Measurements from ENCODE around the gene FBXL14.
A peak's percentile ranks its signal among the peaks of the same experiment; 100 is the strongest.

Gene FBXL14

GRCh38 chr12:1630827-1631591 is 36.6 kb upstream of the FBXL14 start:
- DNase-seq (ENCODE audit: insufficient read length, low spot score), result no peak
- no peak for TF ChIP-seq POLR2A (IDR thresholded peaks at IDR 0.05; ENCODE audit: low read depth, low read length)
- no peak for FAIRE-seq

- no peak for FAIRE-seq
- TF ChIP-seq POLR2A (IDR thresholded peaks at IDR 0.05; ENCODE audit: low read depth, low read length), result no peak
- no peak for DNase-seq (ENCODE audit: insufficient read length, low spot score)
Observed at GRCh38 chr12:1630133-1630826, 35.9 kb upstream of the FBXL14 start.

DNA sequence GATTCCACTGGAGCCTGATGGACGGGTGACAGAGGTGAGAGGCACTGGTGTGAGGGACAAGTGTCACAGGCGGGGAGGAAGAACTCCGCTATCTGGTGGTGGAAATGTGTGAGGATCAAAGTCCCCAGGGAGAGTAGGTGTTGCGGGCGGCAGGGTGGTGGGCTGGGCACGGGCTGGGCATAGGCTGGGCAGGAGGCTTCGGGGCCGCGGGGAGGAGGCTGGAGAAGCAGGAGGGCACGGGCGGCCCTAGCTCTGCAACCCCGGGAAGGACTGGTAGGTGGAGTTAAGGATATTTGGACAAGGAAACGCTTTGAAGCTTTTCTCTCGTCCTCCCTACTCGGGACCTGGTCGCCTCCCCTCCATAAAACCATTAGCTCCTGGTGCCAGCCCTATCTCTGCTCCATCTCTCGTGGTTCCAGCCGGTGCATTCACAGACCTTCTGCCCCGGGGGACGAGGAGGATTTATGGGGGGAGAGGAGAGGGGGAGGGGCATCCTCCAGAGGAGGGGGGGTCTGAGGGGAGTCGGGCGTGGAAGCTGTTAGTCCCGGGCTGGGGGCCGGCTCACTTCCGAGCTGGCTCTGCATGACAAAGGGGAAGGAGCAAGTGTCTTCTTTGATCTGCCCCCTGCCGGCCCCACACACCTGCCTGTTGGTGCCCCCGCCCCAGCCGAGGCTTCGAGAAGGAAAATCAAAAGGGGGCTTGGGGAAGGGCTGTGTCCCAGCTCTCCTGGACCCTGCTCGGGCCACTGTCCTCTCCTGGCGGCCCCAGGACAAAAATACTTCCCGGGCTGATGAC is 35.2 kb upstream of the FBXL14 start:
- DNase-seq (ENCODE audit: insufficient read length, low spot score), result no peak
- no peak for FAIRE-seq
- TF ChIP-seq POLR2A (IDR thresholded peaks at IDR 0.05; ENCODE audit: low read depth, low read length), result no peak

- no peak for TF ChIP-seq POLR2A (IDR thresholded peaks at IDR 0.05; ENCODE audit: low read depth, low read length)
- no peak for FAIRE-seq
- no peak for DNase-seq (ENCODE audit: insufficient read length, low spot score)
Observed at GRCh38 chr12:1628666-1629337, 34.4 kb upstream of the FBXL14 start, which contains the start of gene WNT5B. TSS of gene WNT5B (plus strand) at chr12:1629231. CDS start at chr12:1631355, 2,124 bp downstream.

- FAIRE-seq, result no peak
- TF ChIP-seq POLR2A (IDR thresholded peaks at IDR 0.05; ENCODE audit: low read depth, low read length), result no peak
- no peak for DNase-seq (ENCODE audit: insufficient read length, low spot score)
Observed at GRCh38 chr12:1622406-1622805, 28.0 kb upstream of the FBXL14 start.

DNA sequence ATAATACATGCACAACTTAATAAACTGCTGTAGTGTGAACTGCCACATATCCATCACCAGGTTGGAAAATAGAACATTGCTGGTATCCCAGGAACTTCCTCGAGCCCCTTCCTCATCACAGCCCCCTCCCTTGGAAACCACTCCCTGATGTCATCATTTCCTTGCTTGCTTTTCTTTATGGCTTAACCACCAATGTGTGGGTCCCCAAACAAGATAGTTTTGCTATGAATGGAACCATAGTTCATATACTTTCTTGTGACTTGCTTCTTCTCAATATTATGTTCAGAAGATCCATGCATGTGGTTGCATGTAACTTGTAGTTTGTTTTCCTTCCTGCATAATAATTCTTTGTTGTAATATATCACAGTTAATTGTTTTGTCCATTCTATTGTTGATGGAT is 25.7 kb upstream of the FBXL14 start:
- DNase-seq (ENCODE audit: insufficient read length, low spot score) (no peak), FAIRE-seq (no peak)
- TF ChIP-seq POLR2A (IDR thresholded peaks at IDR 0.05; ENCODE audit: low read depth, low read length), result no peak

GRCh38 chr12:1619587-1619986 is 25.2 kb upstream of the FBXL14 start:
- FAIRE-seq, result no peak
- no peak for DNase-seq (ENCODE audit: insufficient read length, low spot score)
- no peak for TF ChIP-seq POLR2A (IDR thresholded peaks at IDR 0.05; ENCODE audit: low read depth, low read length)

DNA sequence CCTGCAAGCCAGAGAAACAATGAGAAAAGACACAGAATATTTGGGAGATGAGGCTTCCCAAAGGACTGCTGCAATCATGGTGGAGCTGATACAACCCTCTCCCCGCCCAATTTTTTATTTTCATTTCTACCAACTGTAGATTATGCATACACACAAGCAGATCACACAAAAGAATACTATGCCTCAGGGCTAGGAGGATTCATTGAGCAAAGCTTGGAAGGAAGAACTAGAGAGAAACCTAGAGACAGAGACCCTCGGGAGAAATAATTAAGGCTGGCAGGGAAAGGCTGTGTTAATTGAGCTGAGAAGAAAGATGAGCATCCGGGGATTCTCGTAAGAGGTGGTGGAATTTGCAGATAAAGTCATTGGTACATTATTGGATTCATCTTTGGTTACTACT is 24.8 kb upstream of the FBXL14 start:
- TF ChIP-seq POLR2A (IDR thresholded peaks at IDR 0.05; ENCODE audit: low read depth, low read length), result no peak
- no peak for FAIRE-seq
- DNase-seq (ENCODE audit: insufficient read length, low spot score), result no peak

- DNase-seq (ENCODE audit: insufficient read length, low spot score) (no peak), FAIRE-seq (peak; percentile 6)
- TF ChIP-seq POLR2A (IDR thresholded peaks at IDR 0.05; ENCODE audit: low read depth, low read length), result no peak
Observed at GRCh38 chr12:1618489-1618888, 24.1 kb upstream of the FBXL14 start.

GRCh38 chr12:1616233-1617066 is 22.1 kb upstream of the FBXL14 start:
- TF ChIP-seq POLR2A (IDR thresholded peaks at IDR 0.05; ENCODE audit: low read depth, low read length), result no peak
- FAIRE-seq (no peak), DNase-seq (ENCODE audit: insufficient read length, low spot score) (no peak)

GRCh38 chr12:1614360-1614759 is 20.0 kb upstream of the FBXL14 start:
- no peak for FAIRE-seq
- TF ChIP-seq POLR2A (IDR thresholded peaks at IDR 0.05; ENCODE audit: low read depth, low read length), result no peak
- DNase-seq (ENCODE audit: insufficient read length, low spot score), result no peak

GRCh38 chr12:1613860-1614259 is 19.5 kb upstream of the FBXL14 start:
- DNase-seq (ENCODE audit: insufficient read length, low spot score) (no peak), FAIRE-seq (no peak)
- no peak for TF ChIP-seq POLR2A (IDR thresholded peaks at IDR 0.05; ENCODE audit: low read depth, low read length)

Measured in H54 (cell line).